Neutrophil (primary cell): ENCODE results near the gene NDUFAF7.

Experiments
- H3K27ac ChIP-seq: fragments of 200-600 bp; sonication (generic); 2 replicates; pipeline ENCODE4 v1.5.1; 2016; ENCODE audit warnings: mild to moderate bottlenecking, moderate library complexity
- H3K27me3 ChIP-seq: fragments of 200-600 bp; sonication (generic); 2 replicates; pipeline ENCODE4 v1.6.0; 2016; ENCODE audit warnings: mild to moderate bottlenecking
- H3K36me3 ChIP-seq: fragments of 200-600 bp; sonication (generic); 2 replicates; pipeline ENCODE4 v1.5.1; 2017
- H3K4me1 ChIP-seq, 2 experiments: fragments of 200-600 bp in 1 of 2; sonication (generic) in 1 of 2; 1 replicate in 1 of 2; 2 replicates in 1 of 2; pipeline versions ENCODE4 v1.5.1 to v1.6.1; 2013 to 2016; ENCODE audit warnings: low read depth in 1 of 2, low read length in 1 of 2, mild to moderate bottlenecking in 1 of 2, moderate library complexity in 1 of 2; ENCODE audit not compliant: control insufficient read depth in 1 of 2, insufficient read depth in 1 of 2
- H3K4me3 ChIP-seq, 2 experiments: fragments of 200-600 bp in 1 of 2; sonication (generic) in 1 of 2; 1 replicate in 1 of 2; 2 replicates in 1 of 2; pipeline ENCODE4 v1.5.1; 2013 to 2016; ENCODE audit warnings: low read depth in 1 of 2, low read length in 1 of 2, mild to moderate bottlenecking in 1 of 2, moderate library complexity in 1 of 2
- H3K9me3 ChIP-seq: fragments of 200-600 bp; sonication (generic); 2 replicates; pipeline ENCODE4 v1.5.1; 2016
- TF ChIP-seq, protein P1 (sequence below): fragments of 200-600 bp; sonication (generic); IDR thresholded peaks from 2 replicates; pipeline ENCODE4 v1.5.1; 2016; ENCODE audit warnings: antibody characterized with exemption

Gene NDUFAF7

DNA sequence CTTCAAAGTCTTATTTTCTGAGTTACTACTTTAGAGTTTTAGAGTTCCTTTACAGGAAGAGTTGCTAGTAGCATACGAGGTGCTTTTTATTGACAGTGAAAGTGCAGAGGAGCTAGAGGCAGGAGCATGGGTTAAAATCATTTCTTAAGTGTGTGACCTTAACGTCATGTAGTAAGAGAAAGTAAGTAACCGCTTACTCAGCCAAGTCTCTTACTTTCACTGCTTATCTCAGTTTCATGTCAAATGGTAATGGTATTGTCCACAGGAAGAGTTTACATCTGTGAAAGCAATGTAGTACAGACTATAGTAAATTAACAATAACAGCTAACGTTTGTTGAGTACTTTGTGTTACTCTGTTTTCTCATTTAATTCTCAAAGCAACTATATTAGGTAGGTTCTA lies 12.6 kb downstream of the NDUFAF7 start:
- peaks cover 2 to 6% of the 10 kb centered on the region in 2 experiments for H3K4me1 ChIP-seq
- no peaks in the 10 kb centered on the region for H3K9me3 ChIP-seq
- H3K27ac ChIP-seq: no peak overlapping the region
- peaks cover 92% of the 10 kb centered on the region for H3K36me3 ChIP-seq
- no peaks in the 10 kb centered on the region for H3K27me3 ChIP-seq
- TF ChIP-seq, protein P1, sequence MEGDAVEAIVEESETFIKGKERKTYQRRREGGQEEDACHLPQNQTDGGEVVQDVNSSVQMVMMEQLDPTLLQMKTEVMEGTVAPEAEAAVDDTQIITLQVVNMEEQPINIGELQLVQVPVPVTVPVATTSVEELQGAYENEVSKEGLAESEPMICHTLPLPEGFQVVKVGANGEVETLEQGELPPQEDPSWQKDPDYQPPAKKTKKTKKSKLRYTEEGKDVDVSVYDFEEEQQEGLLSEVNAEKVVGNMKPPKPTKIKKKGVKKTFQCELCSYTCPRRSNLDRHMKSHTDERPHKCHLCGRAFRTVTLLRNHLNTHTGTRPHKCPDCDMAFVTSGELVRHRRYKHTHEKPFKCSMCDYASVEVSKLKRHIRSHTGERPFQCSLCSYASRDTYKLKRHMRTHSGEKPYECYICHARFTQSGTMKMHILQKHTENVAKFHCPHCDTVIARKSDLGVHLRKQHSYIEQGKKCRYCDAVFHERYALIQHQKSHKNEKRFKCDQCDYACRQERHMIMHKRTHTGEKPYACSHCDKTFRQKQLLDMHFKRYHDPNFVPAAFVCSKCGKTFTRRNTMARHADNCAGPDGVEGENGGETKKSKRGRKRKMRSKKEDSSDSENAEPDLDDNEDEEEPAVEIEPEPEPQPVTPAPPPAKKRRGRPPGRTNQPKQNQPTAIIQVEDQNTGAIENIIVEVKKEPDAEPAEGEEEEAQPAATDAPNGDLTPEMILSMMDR: no peak
- no peak overlapping the region for H3K4me3 ChIP-seq

DNA sequence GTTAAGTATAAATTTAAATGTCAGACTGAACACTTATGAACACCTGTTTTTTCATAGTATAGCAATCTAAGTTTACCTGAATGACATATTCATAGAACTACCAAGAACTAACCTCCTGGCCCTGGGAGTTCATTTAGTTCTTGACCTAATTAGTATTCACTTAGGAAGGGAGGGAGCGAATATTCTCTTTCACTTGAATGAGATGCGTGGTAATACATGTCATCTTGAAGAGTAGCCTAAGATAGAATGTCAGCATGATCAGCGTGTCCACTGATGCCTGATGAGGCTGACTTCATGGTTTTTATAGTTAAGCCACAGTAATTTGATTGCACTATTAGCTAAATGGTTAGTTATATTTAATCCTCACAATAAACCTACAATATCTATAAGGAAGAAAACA lies 13.3 kb downstream of the NDUFAF7 start:
- Histone ChIP-seq H3K36me3 (peaks cover 92% of the 10 kb centered on the region), H3K27ac (no peak overlapping the region), H3K27me3 (no peaks in the 10 kb centered on the region), H3K9me3 (no peaks in the 10 kb centered on the region), H3K4me3 (no peak overlapping the region), H3K4me1 (peaks cover 2 to 6% of the 10 kb centered on the region in 2 experiments)
- TF ChIP-seq, protein P1: no peak

DNA sequence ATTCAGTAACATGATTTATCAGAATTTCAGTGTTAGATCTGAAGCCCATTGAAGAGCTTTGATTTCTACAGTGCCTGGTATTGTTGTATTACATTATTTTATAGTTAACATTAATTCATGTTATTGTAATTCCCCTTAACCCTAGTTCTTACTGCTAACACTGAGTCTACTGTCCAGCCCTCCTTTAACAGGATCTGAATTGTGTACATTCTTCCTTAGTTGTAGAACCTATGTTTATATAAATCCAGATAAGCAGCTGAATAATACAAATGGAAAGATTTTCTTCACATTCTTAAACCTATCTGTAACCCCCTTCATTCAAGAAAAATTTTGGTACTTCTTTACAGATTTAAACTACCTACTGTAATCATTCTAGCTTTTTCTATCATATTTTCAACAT lies 14.7 kb downstream of the NDUFAF7 start:
- Histone ChIP-seq H3K27ac (no peak overlapping the region), H3K36me3 (peaks cover 92% of the 10 kb centered on the region), H3K27me3 (no peaks in the 10 kb centered on the region), H3K9me3 (no peaks in the 10 kb centered on the region), H3K4me3 (no peak overlapping the region), H3K4me1 (peaks cover 2 to 6% of the 10 kb centered on the region in 2 experiments)
- TF ChIP-seq, protein P1: no peak

DNA sequence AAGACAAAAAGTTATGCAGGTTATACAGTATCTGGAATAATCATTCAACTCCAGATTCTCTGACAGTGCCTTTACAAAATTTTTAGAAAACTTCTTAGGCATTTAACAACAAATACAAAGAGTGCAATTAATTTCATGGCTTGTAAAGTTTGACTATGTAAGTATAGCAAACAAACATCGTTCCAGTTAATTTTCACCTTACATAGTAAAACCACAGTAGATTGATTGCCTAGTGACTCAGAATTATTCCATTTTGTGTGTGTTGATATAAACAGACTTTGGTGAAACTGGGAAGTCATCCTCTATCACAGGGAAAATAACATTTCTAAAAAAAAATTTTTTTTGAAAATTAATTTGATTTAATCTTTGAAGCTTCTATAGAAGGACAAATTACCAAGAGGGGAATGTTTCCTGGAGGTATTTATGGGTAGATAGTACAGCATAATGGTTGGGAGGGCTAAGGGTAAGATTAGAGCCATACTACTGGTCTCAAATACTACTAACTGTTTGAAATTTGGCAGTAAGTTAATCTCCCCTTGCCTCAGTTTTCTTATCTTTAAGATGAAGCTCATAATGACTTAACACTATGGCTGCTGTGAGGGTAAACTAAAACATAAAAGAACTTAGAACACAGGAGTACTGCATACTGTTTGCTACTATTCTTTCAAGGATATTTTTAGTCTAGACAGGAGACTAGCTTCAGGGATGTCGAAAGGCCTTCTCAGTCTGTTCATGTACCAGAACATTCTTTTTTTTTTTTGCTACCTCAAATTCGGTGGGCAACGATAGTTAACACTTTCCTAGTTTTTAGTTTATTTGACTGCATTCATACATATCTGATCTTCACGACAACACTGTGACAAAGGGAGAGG lies 19.6 kb downstream of the NDUFAF7 start:
- Histone ChIP-seq H3K27me3 (no peaks in the 10 kb centered on the region), H3K4me3 (no peak overlapping the region), H3K4me1 (peaks cover 2% of the 10 kb centered on the region in 2 experiments), H3K36me3 (peaks cover 87% of the 10 kb centered on the region), H3K9me3 (no peaks in the 10 kb centered on the region), H3K27ac (no peak overlapping the region)
- TF ChIP-seq, protein P1: no peak

DNA sequence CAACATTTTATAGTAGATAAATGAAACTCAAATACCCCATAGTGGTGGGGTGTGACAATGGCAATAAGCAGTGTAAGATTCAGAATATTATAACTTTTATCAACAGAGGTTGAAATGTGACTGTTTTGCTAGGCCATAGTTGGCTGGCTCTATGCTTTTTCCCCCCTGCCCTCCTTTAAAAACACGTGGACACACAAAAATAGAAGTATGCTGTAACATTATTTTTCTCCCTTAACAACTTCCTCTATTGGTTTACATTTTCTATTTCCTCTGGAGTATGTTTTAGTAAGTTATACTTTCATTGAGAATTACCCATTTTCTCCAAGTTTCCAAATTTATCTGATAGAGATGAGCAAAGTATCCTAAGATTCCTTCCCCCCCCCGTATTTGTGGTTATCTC lies 31.1 kb downstream of the NDUFAF7 start:
- no peak overlapping the region for H3K4me3 ChIP-seq
- TF ChIP-seq, protein P1: no peak
- H3K36me3 ChIP-seq: peaks cover 46% of the 10 kb centered on the region
- no peak overlapping the region for H3K27ac ChIP-seq
- H3K27me3 ChIP-seq: no peaks in the 10 kb centered on the region
- H3K9me3 ChIP-seq: no peaks in the 10 kb centered on the region
- H3K4me1 ChIP-seq: peaks cover 0 to 6% of the 10 kb centered on the region in 2 experiments
